ENCODE results near the gene ADSS2. TPM values are rescaled to one million over a fixed set of nuclear protein-coding genes. Genes with fewer than 3 reads are reported as not detected.

Gene ADSS2
- total and polyA plus RNA-seq, 2 of the 4 experiments (the other 2 are of a cell fraction), result 14.9 to 30.1 TPM

DNA sequence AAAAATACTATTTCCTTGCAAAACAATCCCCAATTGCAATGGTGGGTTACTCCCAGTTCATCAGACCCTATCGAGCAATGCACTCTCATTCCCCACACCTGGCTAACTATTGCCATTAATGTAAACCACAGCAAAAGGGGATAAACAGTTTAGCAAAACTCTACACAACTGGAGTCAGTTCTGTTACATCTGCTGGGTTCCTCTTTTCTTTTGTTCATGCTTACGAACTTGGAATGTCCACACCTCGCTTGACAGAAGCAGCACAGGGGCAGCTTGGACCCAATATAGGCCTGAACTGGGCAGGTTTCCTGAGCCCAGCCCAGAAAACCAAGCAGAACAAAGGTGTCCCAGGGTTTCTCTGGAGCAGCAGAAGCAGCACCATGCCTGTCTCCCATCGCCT is 57.4 kb downstream of the ADSS2 start:
- no peaks in the 10 kb centered on the region for H3K27me3 ChIP-seq (ENCODE audit: control insufficient read depth, insufficient read depth, low read length)
- DNase-seq, result no peak
- no TSS peak for BruUV-seq (replicated peaks)
- ChIA-PET POLR2A (ENCODE audit: unreplicated experiment) (no interaction called here), CTCF (no interaction called here)
- no peaks in the 10 kb centered on the region for H3K9me1 ChIP-seq (ENCODE audit: insufficient read depth, low read length)
- no peak overlapping the region for H3K56ac ChIP-seq (ENCODE audit: extremely low read depth, insufficient read depth, low read length)
- no peak overlapping the region for H2BK20ac ChIP-seq (ENCODE audit: low read depth, low read length)
- ATAC-seq (ENCODE audit: low read depth), result no peak
- no peak overlapping the region for H4K5ac ChIP-seq (ENCODE audit: low read depth, low read length)
- no peak overlapping the region for H3K14ac ChIP-seq (replicated peaks; ENCODE audit: low read depth, low read length)
- H3K9ac ChIP-seq (ENCODE audit: low read depth, low read length), result no peak overlapping the region
- H3K79me1 ChIP-seq (ENCODE audit: low read depth in 1 of 2, low read length in 2 of 2), result no peaks in the 10 kb centered on the region
- TF ChIP-seq CEBPB (IDR thresholded peaks at IDR 0.05; ENCODE audit: low read depth, low read length) (no peak), BHLHE40 (IDR thresholded peaks at IDR 0.05; ENCODE audit: low read depth, low read length) (no peak), FOS (IDR thresholded peaks at IDR 0.05; ENCODE audit: low read depth, low read length) (no peak), NFE2L2 (IDR thresholded peaks at IDR 0.05; ENCODE audit: low read depth, low read length) (no peak), RCOR1 (IDR thresholded peaks at IDR 0.05; ENCODE audit: insufficient replicate concordance, low read length) (no peak), MAFK (IDR thresholded peaks at IDR 0.05; ENCODE audit: low read depth, low read length) (no peak), CHD1 (IDR thresholded peaks at IDR 0.05; ENCODE audit: low read depth, low read length) (no peak), MAZ (IDR thresholded peaks at IDR 0.05; ENCODE audit: borderline replicate concordance, low read depth, low read length) (no peak), RAD21 (IDR thresholded peaks at IDR 0.05; ENCODE audit: low read length) (no peak), USF2 (IDR thresholded peaks at IDR 0.05; ENCODE audit: low read depth, low read length) (no peak), MXI1 (IDR thresholded peaks at IDR 0.05; ENCODE audit: borderline replicate concordance, low read depth, low read length) (no peak), SMC3 (IDR thresholded peaks at IDR 0.05; ENCODE audit: low read depth, low read length) (no peak), RFX5 (IDR thresholded peaks at IDR 0.05; ENCODE audit: low read depth, low read length) (no peak), POLR2A (IDR thresholded peaks at IDR 0.05; ENCODE audit: low read depth, low read length) (no peak), CTCF (conservative IDR thresholded peaks at IDR 0.05; ENCODE audit: low read depth, low read length) (no peak)
- TF ChIP-seq, protein P1, sequence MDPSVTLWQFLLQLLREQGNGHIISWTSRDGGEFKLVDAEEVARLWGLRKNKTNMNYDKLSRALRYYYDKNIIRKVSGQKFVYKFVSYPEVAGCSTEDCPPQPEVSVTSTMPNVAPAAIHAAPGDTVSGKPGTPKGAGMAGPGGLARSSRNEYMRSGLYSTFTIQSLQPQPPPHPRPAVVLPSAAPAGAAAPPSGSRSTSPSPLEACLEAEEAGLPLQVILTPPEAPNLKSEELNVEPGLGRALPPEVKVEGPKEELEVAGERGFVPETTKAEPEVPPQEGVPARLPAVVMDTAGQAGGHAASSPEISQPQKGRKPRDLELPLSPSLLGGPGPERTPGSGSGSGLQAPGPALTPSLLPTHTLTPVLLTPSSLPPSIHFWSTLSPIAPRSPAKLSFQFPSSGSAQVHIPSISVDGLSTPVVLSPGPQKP (IDR thresholded peaks at IDR 0.05; ENCODE audit: borderline replicate concordance, low read depth, low read length), result no peak
- H4K8ac ChIP-seq (ENCODE audit: low read depth in 2 of 2, low read length in 2 of 2), result no peak overlapping the region
- no peak overlapping the region for H3K18ac ChIP-seq (ENCODE audit: low read depth, low read length)
- no peaks in the 10 kb centered on the region for H3K36me3 ChIP-seq (ENCODE audit: control insufficient read depth, insufficient read depth, low read length)
- no peak overlapping the region for H2BK15ac ChIP-seq (ENCODE audit: low read depth, low read length)
- H3K4me1 ChIP-seq (ENCODE audit: control insufficient read depth, insufficient read depth, low read length), result peaks cover 4% of the 10 kb centered on the region; the same call in 1 of the 2 replicates
- WGBS, 2 experiments (ENCODE audit: extremely low coverage in 2 of 2, insufficient read length in 1 of 2), result 95% methylated on average over 2 of the region's 4 CpGs; no CpG with 5 or more reads in 1 of the 2 experiments
- no peak overlapping the region for H3K4me3 ChIP-seq (ENCODE audit: insufficient read depth, low read depth, low read length)
- H4K20me1 ChIP-seq (ENCODE audit: insufficient read depth, low read length), result no peaks in the 10 kb centered on the region
- intact Hi-C loops (cut with micrococcal nuclease), result no loop called here
- H4K91ac ChIP-seq (ENCODE audit: insufficient read depth, low read depth, low read length), result no peak overlapping the region
- no peak overlapping the region for H2BK120ac ChIP-seq (ENCODE audit: low read depth, low read length)
- no peak overlapping the region for H2BK5ac ChIP-seq (ENCODE audit: low read depth, low read length, poor library complexity, severe bottlenecking)
- H2AK5ac ChIP-seq (ENCODE audit: low read depth, low read length), result no peak overlapping the region
- dilution Hi-C loops (cut with HindIII; ENCODE audit: low sequenced_read_pairs, unreplicated experiment), result no loop called here
- no peak overlapping the region for H2AFZ ChIP-seq (replicated peaks; ENCODE audit: low read length, poor library complexity)
- in situ Hi-C loops (cut with MboI; ENCODE audit: low sequenced_read_pairs), result no loop called here
- H2AK9ac ChIP-seq (replicated peaks; ENCODE audit: low read depth, low read length, poor library complexity), result no peak overlapping the region
- H3K4me2 ChIP-seq (ENCODE audit: low read depth, low read length), result no peak overlapping the region
- no peaks in the 10 kb centered on the region for H3K9me3 ChIP-seq (ENCODE audit: control insufficient read depth, insufficient read depth, low read length)
- no peak overlapping the region for H3K23ac ChIP-seq (ENCODE audit: low read depth, low read length)
- no peak overlapping the region for H3K4ac ChIP-seq (ENCODE audit: low read depth, low read length)
- no peak overlapping the region for H3K27ac ChIP-seq (ENCODE audit: insufficient read depth, low read length)

Data from IMR-90 (cell line).